NCI-H2107 (cell line): Measurements from ENCODE around the gene ETV2.
"Not testable (repeated sequence)": the region's sequence is repeated elsewhere in the genome, so short reads cannot be mapped to it uniquely, and the experiment has no call there.

Experiments
- DNase-seq: peaks from one replicate; lab custom pipeline; 2025; lab: John Stamatoyannopoulos, UW

The ETV2 gene

GRCh38 chr19:35657904-35658700, 16.6 kb downstream of the ETV2 start:
- DNase-seq, result no peak

- no peak for DNase-seq
These were observed 20.4 kb downstream of the ETV2 start for GRCh38 chr19:35661995-35662340.

GRCh38 chr19:35663981-35664380, 22.4 kb downstream of the ETV2 start:
- no peak for DNase-seq

GRCh38 chr19:35665157-35665556, 23.6 kb downstream of the ETV2 start:
- DNase-seq, result no peak

- DNase-seq, result no peak
These were observed 24.1 kb downstream of the ETV2 start for GRCh38 chr19:35665604-35666003.

GRCh38 chr19:35666251-35666913, 24.8 kb downstream of the ETV2 start, which contains the start of gene UPK1A:
Gene UPK1A (plus strand): TSS chr19:35666517. CDS start chr19:35666813, 296 bp downstream.
- no peak for DNase-seq

GRCh38 chr19:35669566-35669965, 28.0 kb downstream of the ETV2 start:
- DNase-seq, result no peak

- no peak for DNase-seq
These were observed 28.4 kb downstream of the ETV2 start for GRCh38 chr19:35669974-35670373.

GRCh38 chr19:35670686-35671085, 29.1 kb downstream of the ETV2 start:
- DNase-seq, result no peak

GRCh38 chr19:35671818-35672217, 30.3 kb downstream of the ETV2 start:
- no peak for DNase-seq

- no peak for DNase-seq
These were observed 31.7 kb downstream of the ETV2 start for GRCh38 chr19:35673121-35673804.

GRCh38 chr19:35675589-35676140, 34.1 kb downstream of the ETV2 start:
- DNase-seq, result no peak

- no peak for DNase-seq
These were observed 48.3 kb downstream of the ETV2 start for GRCh38 chr19:35689836-35690235.

- DNase-seq, result not testable (repeated sequence)
These were observed 49.6 kb downstream of the ETV2 start for GRCh38 chr19:35691106-35691505.

GRCh38 chr19:35692010-35692409, 50.5 kb downstream of the ETV2 start:
- DNase-seq, result no peak

- DNase-seq, result no peak
These were observed 51.9 kb downstream of the ETV2 start for GRCh38 chr19:35693422-35693821.

GRCh38 chr19:35693835-35694599, 52.5 kb downstream of the ETV2 start:
- DNase-seq, result peak; percentile 87
